ENCODE measurements around the gene KLHDC8A. TPM values are rescaled to one million over a fixed set of nuclear protein-coding genes. Genes with fewer than 3 reads are reported as not detected.

KLHDC8A gene
- total and polyA plus RNA-seq, 9 of the 15 experiments (the other 6 are each of a cell fraction or from before 2014, with no cell fraction given), result 0.01 to 0.54 (median 0.04) TPM; not detected in 6

- H3K27ac ChIP-seq (ENCODE audit: extremely low read depth, low read depth, low read length), result no peak overlapping the region
- H3K4me1 ChIP-seq (replicated peaks in 1 of 2; ENCODE audit: control insufficient read depth in 2 of 2, insufficient read depth in 2 of 2, low read length in 2 of 2), result peaks cover 0 to 2% of the 10 kb centered on the region in 2 experiments; a peak in 1 of 5 replicates
- CTCF ChIA-PET (ENCODE audit: low intra/inter-chr PET ratio), result no interaction called here
- intact Hi-C loops (cut with micrococcal nuclease), result no loop called here
- TF ChIP-seq ZC3H11A (IDR thresholded peaks at IDR 0.05; ENCODE audit: low read depth, low read length) (0 out of 2 replicates have a peak, but pooled peaks have one; percentile 31), BDP1 (IDR thresholded peaks at IDR 0.05; ENCODE audit: insufficient read depth, insufficient read length) (no peak), PKNOX1 (IDR thresholded peaks at IDR 0.05) (peak; percentile 23; the same call in 1 of the 2 replicates)
- TF ChIP-seq, protein P1, sequence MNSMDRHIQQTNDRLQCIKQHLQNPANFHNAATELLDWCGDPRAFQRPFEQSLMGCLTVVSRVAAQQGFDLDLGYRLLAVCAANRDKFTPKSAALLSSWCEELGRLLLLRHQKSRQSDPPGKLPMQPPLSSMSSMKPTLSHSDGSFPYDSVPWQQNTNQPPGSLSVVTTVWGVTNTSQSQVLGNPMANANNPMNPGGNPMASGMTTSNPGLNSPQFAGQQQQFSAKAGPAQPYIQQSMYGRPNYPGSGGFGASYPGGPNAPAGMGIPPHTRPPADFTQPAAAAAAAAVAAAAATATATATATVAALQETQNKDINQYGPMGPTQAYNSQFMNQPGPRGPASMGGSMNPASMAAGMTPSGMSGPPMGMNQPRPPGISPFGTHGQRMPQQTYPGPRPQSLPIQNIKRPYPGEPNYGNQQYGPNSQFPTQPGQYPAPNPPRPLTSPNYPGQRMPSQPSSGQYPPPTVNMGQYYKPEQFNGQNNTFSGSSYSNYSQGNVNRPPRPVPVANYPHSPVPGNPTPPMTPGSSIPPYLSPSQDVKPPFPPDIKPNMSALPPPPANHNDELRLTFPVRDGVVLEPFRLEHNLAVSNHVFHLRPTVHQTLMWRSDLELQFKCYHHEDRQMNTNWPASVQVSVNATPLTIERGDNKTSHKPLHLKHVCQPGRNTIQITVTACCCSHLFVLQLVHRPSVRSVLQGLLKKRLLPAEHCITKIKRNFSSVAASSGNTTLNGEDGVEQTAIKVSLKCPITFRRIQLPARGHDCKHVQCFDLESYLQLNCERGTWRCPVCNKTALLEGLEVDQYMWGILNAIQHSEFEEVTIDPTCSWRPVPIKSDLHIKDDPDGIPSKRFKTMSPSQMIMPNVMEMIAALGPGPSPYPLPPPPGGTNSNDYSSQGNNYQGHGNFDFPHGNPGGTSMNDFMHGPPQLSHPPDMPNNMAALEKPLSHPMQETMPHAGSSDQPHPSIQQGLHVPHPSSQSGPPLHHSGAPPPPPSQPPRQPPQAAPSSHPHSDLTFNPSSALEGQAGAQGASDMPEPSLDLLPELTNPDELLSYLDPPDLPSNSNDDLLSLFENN (IDR thresholded peaks at IDR 0.05; ENCODE audit: low read depth in 2 of 2, low read length in 2 of 2), result no peak
- WGBS (ENCODE audit: insufficient coverage, low coverage, missing lambda C conversion rate), result 5% methylated on average over 6 of the region's 6 CpGs
- peaks cover 4% of the 10 kb centered on the region; the same call in 1 of the 2 replicates for H4K20me1 ChIP-seq (replicated peaks; ENCODE audit: control insufficient read depth, insufficient read depth, low read length)
- no peaks in the 10 kb centered on the region for H3K36me3 ChIP-seq (ENCODE audit: control insufficient read depth, insufficient read depth, low read length)
- FAIRE-seq (no peak), DNase-seq (ENCODE audit: extremely low read depth in 1 of 4, low spot score in 3 of 4) (no peak), ATAC-seq (no peak)
- H2AFZ ChIP-seq (ENCODE audit: low read depth, low read length), result no peak overlapping the region
- no peaks in the 10 kb centered on the region for H3K79me2 ChIP-seq (ENCODE audit: control insufficient read depth, insufficient read depth, low read length)
- peaks cover 32 to 48% of the 10 kb centered on the region in 2 experiments for H3K27me3 ChIP-seq (ENCODE audit: control insufficient read depth in 2 of 2, insufficient read depth in 2 of 2, low read length in 2 of 2)
- no peak overlapping the region for H3K4me3 ChIP-seq
- BruUV-seq (replicated peaks), result no TSS peak
- H3K4me2 ChIP-seq (ENCODE audit: insufficient read depth, low read length), result no peak overlapping the region
- in situ Hi-C loops (cut with MboI), result no loop called here
- no peaks in the 10 kb centered on the region for H3K9me3 ChIP-seq (replicated peaks; ENCODE audit: control insufficient read depth, insufficient read depth, low read depth, low read length)
- POLR2A ChIA-PET, result no interaction called here
- H3K9me1 ChIP-seq (ENCODE audit: control insufficient read depth, insufficient read depth, low read length), result no peaks in the 10 kb centered on the region
- no peak overlapping the region for H3K9ac ChIP-seq (ENCODE audit: insufficient read depth in 1 of 2, low read depth in 2 of 2, low read length in 2 of 2)
These were observed 11.8 kb upstream of the KLHDC8A start for GRCh38 chr1:205368478-205368877.
